ENCODE data around the gene BCL2.

BCL2 gene

DNA sequence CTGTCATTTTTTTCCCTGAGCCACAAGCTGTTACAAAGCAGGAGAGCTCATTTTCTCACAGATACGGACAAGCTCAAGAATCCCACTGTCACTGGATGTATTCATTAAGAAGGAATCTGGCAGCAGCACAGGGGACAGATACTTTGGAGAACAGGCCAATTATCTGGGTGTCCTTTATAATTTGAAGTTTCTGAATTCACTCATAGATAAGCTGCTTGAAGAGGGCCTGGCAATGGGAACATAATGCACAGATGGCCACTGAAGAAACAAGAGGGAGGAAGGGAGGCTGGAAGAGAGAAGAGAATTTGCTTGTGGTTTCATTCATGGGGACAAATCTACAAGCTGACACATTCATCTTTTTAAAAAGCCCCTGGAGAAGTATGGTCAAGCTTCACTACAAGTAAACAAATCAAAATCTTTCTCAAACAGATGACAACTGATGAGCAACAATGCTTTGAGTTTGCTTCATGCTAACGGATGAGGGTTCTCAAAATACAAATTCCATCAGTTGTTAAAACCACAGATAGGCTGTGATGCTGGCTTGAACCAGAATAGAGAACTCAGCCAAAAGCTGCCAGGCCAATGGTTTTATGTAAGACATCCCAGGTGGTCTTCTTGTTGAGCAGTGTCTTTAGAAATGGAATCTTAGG lies 11.9 kb downstream of the BCL2 start:
- DNase-seq = no peak

DNA sequence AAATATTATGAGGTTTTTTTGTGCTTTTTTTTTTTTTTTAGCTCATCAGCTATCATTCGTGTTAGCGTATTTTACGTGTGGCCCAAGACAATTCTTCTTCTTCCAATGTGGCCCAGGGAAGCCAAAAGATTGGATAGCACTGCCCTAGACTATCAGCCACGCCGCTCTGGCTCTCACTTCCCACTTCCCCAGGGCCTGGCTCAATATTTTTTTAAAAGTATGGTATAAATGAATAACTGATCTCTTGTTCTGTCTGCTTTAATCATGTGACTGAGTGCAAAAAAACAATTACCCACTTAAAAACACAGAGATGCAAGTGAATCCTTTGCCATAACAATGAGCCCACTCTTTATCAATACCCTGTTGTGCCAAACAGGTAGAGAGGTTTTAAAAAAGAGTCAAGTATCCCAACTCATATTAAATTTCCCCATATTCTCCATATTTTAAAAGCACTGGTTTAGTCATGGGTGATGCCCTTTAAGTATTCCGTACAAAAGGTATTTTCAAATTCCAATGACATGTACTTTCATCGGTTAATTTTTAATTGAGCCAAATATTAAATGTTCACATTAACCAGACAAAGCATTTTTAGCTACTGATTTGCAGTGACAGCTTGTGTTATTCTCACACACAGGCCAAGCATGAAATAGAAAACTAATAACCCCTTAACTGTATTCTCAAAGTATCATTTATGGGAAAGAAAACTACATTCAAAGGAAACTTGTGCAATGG lies 12.6 kb downstream of the BCL2 start:
- DNase-seq = no peak

DNA sequence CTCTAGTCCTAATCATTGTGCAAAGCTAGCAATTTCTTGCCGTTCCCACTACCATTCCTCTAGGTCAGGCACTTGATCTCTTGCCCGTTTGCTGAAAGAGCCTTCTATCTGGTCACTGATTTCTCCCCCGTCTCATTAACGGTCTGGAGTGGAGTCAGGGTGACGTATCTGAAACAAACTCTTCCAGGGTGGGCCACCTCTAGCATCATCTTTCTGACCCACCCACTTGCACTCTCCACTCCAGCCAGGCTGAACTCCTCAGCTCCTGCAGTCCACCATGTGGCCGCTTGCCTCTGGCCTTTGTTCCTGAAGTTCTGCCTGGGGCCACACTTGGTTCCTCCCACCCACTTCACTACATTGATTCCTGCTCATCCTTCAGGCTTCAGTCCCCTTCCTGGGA lies 13.3 kb downstream of the BCL2 start:
- no peak for DNase-seq

DNA sequence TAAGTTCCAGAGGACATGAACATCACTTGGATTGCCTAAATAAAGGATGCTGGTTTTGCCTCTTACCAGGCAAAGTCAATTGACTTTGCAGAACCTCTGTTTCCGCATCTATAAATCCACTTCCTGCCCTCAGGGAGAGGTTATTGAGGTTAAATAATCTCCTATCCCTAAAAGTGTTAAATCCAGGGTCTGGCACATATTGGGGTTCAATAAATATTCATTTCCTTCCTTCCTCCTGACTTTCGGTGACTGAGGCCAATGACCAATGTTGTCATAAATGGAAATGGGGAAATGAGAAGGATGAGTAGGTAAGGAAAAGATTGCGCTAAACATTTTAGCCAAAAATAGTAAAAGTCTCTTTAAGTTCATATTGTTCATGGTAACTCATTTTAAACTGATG lies 16.0 kb downstream of the BCL2 start:
- DNase-seq = no peak

DNA sequence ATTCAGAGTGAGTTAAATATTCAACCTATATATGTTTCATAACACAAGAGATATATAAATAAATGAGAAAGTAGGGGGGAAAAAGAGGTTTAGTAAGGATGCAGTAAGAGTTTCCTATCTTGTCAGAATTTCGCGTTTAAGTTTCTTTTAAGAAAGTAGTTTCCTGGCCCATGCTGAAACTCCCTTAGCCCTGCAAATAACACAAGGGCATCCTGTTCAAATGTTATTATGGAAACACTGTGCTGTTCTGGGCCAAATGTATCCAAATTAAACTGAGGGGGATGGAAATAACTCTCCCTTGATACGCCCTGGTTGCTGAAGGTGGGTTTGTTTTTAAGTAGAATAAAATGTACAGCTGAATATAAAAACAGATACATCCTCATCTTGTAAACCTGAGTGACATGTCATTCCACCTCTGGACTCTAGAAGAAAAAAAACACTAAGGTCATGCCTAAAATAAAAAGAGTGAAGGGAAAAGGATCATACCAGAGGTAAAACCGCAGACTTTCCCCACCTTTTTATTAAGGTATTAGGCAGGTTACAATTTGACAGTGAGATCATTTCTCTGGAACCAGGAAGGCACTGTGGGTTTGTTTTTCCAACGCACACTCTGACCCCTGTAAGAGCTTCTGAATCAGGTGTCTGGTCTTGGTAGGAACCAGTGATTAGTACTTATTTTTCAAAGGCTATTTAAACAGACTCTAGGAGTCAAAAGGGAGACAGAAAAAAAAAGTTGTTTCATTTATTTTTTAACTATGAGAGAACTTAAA lies 16.7 kb downstream of the BCL2 start:
- no peak for DNase-seq

DNA sequence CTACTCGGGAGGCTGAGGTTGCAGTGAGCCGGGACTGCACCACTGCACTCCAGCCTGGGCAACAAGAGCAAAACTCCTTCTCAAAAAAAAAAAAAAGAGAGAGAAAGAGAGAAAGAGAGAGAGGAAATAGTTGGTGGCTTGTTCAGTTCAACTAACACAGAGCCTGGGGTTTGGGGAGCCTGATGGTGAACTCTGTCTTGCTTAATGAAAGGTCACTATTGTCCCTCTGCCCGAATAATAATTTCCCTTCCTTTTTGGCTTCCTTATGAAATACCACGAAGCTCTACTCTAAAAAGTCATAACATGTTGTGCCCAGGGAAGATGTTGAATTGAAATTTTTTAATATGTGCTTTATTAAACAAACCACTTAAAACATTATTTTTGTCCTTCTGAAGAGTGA lies 17.3 kb downstream of the BCL2 start:
- DNase-seq = no peak

DNA sequence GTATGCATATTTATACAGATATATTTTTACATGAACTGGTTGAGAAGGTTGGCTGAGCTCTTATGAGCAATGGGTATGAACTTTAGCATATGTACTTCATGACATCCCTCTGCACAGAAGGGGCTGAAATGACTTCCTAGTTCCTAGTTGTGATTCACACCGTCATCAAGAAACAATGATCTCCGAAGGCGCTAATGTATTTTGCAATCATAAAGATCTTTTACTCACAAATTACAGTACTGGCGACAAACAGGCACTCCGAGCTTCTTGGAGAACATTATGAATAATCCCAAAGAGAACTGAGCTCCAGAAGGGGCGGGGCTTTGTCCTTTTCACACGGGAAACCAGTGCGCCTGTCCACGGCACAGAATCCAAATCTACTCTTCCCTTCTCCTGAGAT lies 18.1 kb downstream of the BCL2 start:
- DNase-seq = no peak

DNA sequence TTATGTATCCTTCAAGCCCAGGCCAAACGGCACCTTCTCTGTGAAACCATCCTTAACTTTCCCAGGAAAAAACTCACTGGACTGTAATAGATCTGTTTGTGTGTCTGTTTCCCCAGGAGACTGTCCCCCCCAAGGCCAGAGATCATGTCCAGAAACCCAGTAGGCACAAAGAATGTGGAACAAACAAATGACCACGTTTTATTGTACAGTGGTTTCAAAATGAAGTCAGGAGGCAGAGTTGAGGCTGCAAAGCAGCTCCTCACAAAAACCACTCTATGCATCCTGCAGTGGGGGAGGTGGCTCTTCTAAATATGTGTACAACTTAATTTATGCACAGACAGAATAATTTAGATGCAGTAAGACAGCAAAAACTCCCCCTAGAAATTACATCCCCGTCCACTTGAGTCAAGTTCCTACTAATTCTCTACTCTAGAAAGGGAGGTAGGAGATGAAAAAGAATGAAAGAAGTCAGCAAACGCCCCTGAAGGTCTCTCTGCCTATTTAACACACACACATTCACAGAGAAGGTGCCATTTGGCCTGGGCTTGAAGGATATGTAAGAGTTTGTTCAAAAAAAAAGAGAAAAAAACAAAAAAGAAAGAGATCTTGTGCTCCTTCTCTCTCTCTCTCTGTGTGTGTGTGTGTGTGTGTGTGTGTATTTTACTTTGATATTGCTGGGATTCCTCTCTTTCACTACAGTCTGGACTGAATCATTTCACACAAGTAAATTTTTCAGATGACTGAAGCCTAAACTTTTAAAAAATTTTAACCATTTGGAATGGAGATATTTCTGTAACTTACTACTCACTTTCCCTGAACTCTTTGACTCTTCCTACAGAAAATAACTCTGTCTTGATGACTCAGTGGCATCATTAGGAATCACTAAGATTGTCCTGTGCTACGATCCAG lies 19.5 kb downstream of the BCL2 start:
- DNase-seq = no peak

DNA sequence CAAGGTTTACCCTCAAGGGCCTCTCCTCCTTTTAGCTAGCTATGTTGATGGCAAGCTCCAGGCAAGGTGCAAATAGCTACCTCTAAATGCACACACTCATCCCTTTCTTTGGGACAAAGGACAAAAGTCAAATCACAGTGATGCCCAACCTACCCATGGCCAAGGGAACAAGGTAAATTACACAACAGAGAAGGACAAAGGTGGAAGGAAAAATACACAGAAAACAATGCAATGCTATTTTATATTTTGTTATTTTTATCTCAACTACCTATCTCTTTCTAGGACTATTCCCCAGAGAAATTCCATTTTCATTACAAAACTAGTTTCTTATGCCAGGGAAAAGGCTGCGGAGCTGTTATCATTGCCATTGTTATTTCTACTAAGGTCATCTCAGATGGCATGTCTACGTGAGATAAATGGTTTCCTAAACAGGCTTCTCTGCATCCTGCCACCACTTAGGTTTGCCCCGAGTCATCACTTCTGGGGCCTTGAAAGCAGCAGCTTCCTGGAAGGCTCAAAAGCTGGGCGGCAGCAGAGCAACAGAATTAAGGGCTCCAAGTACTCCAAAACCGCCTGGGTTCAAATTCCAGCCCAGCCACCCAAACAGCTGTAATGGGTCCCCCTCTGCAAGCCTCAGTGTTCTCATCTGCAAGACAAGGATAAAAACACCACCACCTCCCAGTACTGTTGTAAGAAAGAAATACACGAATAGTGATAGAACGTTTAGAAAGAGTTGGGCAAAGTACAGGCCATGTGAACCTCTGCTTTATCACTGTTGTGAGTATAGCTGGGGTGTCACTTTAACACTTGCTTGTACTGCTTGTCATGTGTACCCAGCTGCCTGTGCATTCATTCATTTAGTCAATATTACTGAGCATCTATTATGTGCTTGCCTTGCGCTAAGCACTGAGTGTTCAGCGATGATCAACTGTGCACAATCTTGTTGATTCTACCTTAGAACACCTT lies 20.9 kb downstream of the BCL2 start:
- DNase-seq = no peak

DNA sequence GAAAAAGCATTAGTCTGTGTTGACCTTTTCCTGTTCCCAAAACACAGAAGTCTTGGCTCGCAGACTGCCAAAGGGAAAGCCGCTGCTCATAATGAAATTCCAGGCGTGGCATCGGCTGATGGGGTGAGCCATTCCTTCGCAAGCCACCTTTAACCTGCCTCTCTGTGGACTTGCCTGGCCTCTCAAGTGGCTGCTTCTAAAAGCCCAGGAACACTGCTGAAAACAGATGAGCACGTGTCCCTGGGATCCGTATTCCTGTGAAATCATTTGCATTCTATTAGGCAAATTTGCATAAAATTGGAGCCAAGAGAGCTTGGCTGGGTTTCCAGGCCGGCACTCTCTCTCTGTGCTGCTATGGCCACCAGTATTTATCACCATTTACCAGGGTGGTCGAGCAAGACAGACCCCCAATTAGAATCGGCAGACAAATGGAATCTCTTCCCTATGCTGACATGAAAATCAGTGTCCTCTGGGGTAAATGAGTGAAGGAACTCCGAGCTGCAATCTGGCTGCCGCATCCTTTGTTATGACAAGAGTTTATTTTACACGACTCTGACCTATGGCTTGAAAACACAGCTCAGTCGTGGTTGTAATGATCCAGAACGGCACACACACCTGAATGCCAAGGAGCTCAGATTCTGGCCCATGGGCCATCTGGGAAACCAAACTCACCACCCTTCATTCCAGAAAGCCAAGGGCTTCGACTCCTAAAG lies 21.7 kb downstream of the BCL2 start:
- DNase-seq = no peak

DNA sequence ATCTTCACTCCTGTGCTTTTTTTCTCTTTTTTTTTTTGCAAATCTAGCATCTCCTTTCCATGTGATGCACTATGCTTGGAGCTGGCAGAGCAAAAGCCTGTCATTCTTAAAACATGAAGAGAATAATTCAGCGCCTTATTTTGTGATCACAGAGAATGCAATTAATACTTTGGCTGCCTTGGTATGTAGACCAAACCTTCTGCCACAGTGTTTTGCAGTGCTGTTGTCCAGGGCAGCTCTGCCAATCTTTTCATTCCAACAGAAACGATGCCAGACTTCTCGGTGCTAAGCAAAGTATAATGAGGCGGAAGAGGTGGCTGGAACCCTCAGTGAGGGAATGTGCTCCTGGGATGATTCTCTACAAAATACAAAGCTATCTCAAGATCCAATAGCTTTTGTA lies 25.6 kb downstream of the BCL2 start:
- DNase-seq = no peak

DNA sequence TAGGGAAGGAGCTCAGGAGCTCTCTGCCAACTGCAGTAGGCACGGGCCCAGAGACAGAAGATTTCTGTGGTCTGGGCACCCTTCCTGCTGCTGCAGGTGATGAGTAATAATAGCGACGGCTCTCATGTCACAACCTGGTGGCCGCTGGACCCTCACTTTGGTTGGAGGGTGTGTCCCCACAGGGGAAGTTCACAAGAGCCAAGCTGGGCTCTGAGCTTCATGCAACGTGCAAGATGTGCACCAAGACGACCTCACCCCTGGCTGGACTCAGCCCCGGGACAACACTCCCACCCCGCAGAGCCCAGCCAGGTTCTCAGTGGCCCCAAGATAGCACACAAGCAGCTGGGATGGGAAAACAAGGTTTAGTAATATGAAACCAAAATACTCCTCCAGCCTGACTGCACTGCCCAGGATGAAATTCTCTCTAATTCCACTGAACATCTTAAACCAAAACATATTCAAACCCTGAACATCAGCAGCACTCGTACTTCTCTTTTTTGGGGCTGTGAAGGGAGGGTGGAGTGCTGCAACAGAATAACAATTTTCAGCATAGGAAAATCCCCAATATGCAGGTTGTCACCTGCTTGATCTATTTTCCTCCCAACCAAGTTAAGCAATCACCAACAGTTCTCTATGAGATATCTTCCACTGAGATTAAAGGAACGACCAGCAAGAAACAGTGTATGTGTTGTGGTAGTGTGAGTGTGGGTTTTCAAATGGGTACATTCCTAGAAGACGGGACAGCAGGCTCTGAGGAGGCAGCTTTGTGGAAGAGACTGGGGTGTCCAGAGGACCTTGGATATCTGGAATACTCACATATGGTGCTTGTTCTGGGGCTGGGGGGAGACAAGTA lies 26.5 kb downstream of the BCL2 start:
- DNase-seq = no peak

DNA sequence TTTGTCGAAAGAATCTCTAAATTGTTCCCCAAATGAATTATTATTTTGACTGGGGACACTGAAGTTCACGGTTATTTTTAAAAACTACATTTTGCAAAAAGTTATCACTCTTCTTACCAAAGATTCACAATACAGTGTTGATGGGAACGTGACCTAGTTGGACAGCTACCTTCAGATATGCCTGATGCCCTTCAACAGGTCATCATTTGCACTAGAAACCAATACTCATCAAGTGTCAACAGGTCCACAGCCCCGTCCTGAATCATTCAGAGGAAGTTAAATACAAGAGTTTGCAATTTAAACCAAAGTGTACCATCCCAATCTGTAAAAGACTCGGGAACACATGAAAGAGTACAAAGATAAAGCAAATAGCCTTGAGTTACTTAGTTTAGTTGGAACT lies 28.3 kb downstream of the BCL2 start:
- DNase-seq = no peak

DNA sequence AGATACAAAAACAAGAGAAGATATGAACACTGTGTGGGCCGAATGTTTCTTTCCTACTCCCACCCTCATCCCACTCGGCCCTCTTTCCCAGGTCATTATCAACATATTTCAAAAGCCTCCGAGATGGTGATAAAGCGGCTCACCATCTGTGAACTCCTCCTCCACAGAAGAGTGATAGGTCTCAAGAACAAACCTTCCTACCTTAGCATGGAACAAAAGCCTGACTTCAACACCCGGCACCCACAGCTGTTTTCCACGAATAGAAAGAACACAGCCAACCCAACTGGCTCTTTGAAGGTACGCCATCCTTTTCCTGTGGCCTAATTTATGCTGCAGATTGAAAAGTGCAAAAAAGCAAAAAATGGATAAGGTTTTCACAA lies 28.8 kb downstream of the BCL2 start:
- no peak for DNase-seq

DNA sequence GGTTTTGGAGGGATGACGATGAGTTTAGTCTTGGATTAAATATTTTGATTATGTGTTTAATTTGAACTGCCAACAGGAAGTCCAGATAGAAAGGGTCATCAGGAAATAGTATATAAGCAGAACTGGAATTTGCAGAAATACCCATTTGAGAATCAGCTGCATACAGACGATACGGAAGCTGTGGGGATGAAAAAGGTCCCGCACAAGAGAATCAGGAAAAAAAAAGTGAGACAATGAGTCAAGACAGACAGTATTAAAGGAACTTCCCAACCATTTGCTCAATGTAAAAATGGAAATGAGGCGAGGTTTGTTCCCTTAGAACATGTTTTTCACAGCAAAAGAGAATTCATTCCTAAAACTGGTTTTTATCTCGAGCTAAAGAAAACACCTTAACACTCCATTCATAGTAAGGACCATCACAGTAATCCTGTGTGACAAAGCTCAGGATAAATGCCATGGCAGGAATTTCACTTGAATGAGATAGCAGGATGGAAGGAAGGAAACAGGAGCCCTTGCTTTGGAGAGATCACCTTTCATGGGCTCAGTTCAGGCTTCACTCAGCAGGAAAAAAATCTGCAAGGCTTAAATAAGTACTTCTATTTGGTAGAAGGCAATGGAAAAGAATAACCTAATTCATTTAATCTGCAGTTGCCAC lies 29.3 kb downstream of the BCL2 start:
- DNase-seq = no peak

DNA sequence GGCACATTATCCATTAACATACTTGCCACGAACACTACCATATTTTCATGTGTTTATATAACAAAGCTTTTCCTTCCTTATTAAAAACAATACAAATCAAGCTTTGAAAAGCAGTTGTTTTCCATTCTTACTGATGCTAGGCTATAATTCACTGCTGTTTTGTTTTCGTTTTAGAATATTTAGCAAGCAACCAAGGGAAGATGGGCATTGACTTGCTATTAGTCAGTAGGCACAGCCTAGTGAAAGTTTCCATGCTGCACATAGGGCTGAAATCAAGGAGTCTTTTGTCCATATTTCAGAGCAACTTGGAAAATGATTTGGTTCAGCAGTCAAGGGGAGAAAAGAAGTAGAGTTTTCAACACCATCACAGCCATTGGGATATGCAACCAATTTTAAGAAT lies 31.3 kb downstream of the BCL2 start:
- DNase-seq = no peak

DNA sequence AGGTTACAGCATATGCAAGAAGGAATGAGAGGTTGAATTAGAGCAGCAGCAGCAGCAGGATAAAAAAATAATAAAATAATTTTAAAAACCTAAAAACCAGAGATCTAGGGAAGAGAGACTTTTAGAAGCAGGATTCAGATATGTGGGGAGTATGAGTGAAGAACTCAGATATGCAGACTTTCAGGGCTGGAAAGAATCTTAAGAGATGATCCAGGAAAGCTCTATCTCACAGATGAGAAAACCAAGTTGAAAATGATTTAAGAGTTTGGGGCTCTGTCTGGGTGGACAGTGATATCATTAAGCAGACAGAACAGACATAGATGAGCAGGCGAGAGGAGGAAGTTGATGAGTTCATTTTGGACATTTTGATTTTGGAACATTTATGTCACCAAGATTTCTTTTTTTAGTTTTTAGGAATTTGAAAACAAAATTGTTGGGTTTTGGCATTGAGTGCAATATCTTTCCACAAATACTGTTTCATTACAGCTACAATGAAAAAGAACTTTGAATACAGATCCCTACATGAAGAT lies 31.8 kb downstream of the BCL2 start:
- DNase-seq = no peak

DNA sequence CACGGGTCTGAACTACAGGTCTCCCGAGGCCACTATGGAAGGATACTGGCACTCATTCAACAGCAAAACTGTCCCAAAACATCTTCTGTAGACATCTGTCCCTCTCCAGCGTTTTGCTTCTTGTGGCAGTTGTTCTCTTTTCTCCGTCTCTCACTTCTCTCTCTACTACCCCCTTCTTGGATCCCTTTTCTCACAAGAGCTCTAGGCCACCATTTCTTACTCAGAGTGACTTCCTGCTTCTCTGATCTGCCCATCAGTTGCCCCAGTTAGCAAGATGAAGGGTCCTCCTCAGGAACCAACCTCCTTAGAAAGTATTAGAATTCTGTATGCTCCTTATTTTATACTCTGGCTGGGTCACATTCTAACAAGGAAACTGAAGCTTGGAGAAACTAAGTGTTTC lies 32.6 kb downstream of the BCL2 start:
- no peak for DNase-seq

Measured in activated CD4-positive, CD25-positive, alpha-beta regulatory T cell treated with anti-CD3 and anti-CD28 coated beads, Interleukin-2, amount 50 U/mL, for 72 hours (primary cell).